ENCODE measurements around the gene EPHB2.

EPHB2 gene

GRCh38 chr1:22749919-22750684 is 39.5 kb downstream of the EPHB2 start:
- DNase-seq (ENCODE audit: low spot score) = no peak

GRCh38 chr1:22750685-22751051 is 40.0 kb downstream of the EPHB2 start:
- DNase-seq (ENCODE audit: low spot score) = no peak

DNA sequence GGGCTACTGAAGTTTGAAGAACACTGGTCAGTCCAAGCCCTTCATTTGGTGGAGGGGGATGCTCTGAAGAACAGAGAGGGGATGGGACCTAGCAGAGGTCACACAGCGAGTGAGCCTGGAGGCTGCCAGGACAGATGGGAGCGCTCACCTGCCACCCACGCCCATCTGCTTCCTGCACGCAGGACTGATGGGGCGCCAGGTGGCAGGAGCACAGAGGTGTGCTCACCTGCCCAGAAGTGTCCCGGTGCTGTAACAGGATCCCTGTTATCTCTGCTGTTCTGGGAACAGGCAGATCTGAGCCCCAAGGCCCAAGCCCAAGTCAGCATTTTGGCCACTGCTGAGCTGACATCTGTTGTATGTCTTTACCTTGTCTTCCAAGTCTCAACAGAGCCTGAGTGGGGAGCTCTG is 40.5 kb downstream of the EPHB2 start:
- no peak for DNase-seq (ENCODE audit: low spot score)

GRCh38 chr1:22752339-22752738 is 41.7 kb downstream of the EPHB2 start:
- DNase-seq (ENCODE audit: low spot score) = no peak

- no peak for DNase-seq (ENCODE audit: low spot score)
Observed at GRCh38 chr1:22753481-22753971, 42.9 kb downstream of the EPHB2 start.

GRCh38 chr1:22754106-22754768 is 43.6 kb downstream of the EPHB2 start:
- no peak for DNase-seq (ENCODE audit: low spot score)

- DNase-seq (ENCODE audit: low spot score) = no peak
Observed at GRCh38 chr1:22754824-22755223, 44.2 kb downstream of the EPHB2 start.

DNA sequence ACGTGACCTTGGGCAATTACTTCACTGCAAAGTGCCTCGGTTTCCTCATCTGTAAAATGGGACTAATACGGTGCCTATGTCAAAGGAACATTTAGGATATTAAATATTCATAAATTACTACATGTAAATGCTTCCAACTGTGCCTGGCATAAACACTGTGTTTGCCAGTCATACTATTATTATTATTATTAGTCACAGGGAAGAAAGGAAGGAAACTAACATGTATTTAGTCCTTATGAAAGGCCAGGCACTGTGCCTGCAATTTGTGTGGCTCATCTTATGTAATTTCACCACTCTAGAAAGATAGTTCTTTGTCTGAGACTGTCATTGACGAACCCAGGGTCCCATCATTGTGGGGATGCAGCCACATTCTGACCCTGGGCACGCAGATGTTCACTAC is 45.0 kb downstream of the EPHB2 start:
- DNase-seq (ENCODE audit: low spot score) = no peak

- no peak for DNase-seq (ENCODE audit: low spot score)
Observed at GRCh38 chr1:22756125-22756735, 45.6 kb downstream of the EPHB2 start.

DNA sequence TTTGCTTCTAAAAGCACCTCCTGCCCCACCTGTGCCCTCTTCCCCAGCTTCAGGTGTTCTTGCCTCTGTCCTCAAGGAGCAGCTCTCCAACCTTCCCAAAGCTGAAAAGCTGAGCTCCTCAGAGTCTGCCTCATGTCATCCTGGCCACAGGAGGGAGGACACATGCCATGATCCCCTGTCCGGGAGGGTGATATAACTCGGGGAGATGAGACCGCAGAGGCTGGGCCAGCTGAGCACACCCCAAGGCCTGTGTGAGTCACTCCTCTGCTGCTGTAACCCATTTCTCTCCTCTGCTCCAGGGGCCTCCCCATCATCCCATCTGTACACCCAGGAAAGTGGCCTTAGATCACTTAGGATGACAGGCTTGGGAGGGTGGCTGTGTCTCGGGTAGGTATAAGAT is 49.8 kb downstream of the EPHB2 start:
- no peak for DNase-seq (ENCODE audit: low spot score)

- no peak for DNase-seq (ENCODE audit: low spot score)
Observed at GRCh38 chr1:22761101-22761500, 50.5 kb downstream of the EPHB2 start.

DNA sequence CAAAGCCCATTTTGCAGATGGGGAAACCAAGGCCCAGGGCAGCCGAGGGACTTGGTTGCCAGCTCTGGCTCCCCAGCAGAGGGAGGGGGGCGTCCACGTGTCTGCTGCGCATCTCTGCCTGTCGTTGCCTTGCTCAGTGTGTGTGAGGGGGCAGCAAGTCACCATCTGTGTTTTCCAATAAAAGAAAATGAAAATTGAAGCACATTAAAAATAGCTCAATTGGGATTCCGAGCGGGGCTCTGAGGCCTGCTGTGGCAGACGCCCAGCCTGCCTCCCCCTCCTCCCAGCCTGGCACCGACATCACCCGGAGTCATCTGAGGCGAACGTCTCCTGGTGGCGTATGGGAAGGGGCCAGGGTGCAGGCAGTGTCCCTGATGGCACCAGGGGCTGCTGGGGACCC is 51.2 kb downstream of the EPHB2 start:
- DNase-seq (ENCODE audit: low spot score) = no peak

- DNase-seq (ENCODE audit: low spot score) = no peak
Observed at GRCh38 chr1:22763487-22764200, 53.0 kb downstream of the EPHB2 start.

- DNase-seq (ENCODE audit: low spot score) = no peak
Observed at GRCh38 chr1:22767852-22768251, 57.2 kb downstream of the EPHB2 start.

- no peak for DNase-seq (ENCODE audit: low spot score)
Observed at GRCh38 chr1:22769932-22770331, 59.3 kb downstream of the EPHB2 start.

- DNase-seq (ENCODE audit: low spot score) = no peak
Observed at GRCh38 chr1:22772014-22772413, 61.4 kb downstream of the EPHB2 start.

GRCh38 chr1:22773981-22774832 is 63.6 kb downstream of the EPHB2 start:
- no peak for DNase-seq (ENCODE audit: low spot score)

GRCh38 chr1:22774833-22775182 is 64.2 kb downstream of the EPHB2 start:
- DNase-seq (ENCODE audit: low spot score) = no peak

GRCh38 chr1:22775478-22775877 is 64.8 kb downstream of the EPHB2 start:
- DNase-seq (ENCODE audit: low spot score) = no peak

GRCh38 chr1:22776035-22776613 is 65.5 kb downstream of the EPHB2 start:
- no peak for DNase-seq (ENCODE audit: low spot score)
